Measurements from ENCODE around the gene FXN. TPM values are rescaled to one million over a fixed set of nuclear protein-coding genes. Genes with fewer than 3 reads are reported as not detected.

FXN gene
- total and polyA plus RNA-seq, 10 donors: 11.1 to 25.3 (median 15.8) TPM

GRCh38 chr9:69056191-69056815, 20.8 kb downstream of the FXN start:
- WGBS, 5 donors: 85 to 96% (median 90%) methylated on average over 4 of the region's 4 CpGs
- Histone ChIP-seq H3K27me3 (replicated peaks in 1 of 7) (no peaks in the 10 kb centered on the region), H3K4me3 (no peak overlapping the region), H3K36me3 (peaks cover 0 to 81% (median 17%) of the 10 kb centered on the region in 6 donors), H3K27ac (no peak overlapping the region), H3K9me3 (no peaks in the 10 kb centered on the region), H3K4me1 (no peaks in the 10 kb centered on the region)
- TF ChIP-seq POLR2AphosphoS5 (IDR thresholded peaks at IDR 0.05) (no peak), CTCF (IDR thresholded peaks at IDR 0.05 in 8 of 11, conservative IDR thresholded peaks at IDR 0.05 in 3 of 11) (no peak), POLR2A (IDR thresholded peaks at IDR 0.05) (no peak)
- intact Hi-C loops (cut with DNase I; ENCODE audit: low total_unique reads): no loop called here
- DNase-seq: no peak

- Histone ChIP-seq H3K27ac (no peak overlapping the region), H3K27me3 (replicated peaks in 1 of 7) (no peaks in the 10 kb centered on the region), H3K4me3 (no peak overlapping the region), H3K4me1 (no peaks in the 10 kb centered on the region), H3K36me3 (peaks cover 0 to 77% (median 17%) of the 10 kb centered on the region in 6 donors), H3K9me3 (no peaks in the 10 kb centered on the region)
- intact Hi-C loops (cut with DNase I; ENCODE audit: low total_unique reads): no loop called here
- no peak for TF ChIP-seq POLR2A (IDR thresholded peaks at IDR 0.05)
- TF ChIP-seq CTCF (IDR thresholded peaks at IDR 0.05 in 8 of 11, conservative IDR thresholded peaks at IDR 0.05 in 3 of 11): no peak
- TF ChIP-seq POLR2AphosphoS5 (IDR thresholded peaks at IDR 0.05): no peak
- WGBS, 5 donors: 94 to 100% (median 95%) methylated on average over 2 of the region's 2 CpGs
- DNase-seq: no peak
These were observed 22.5 kb downstream of the FXN start for GRCh38 chr9:69058101-69058500.

- intact Hi-C loops (cut with DNase I; ENCODE audit: low total_unique reads): no loop called here
- DNase-seq: no peak
- no peak overlapping the region for H3K27ac ChIP-seq
These were observed 25.2 kb downstream of the FXN start for GRCh38 chr9:69060766-69061165.

More at GRCh38 chr9:69060766-69061165, 25.2 kb downstream of the FXN start:
- H3K4me3 ChIP-seq: no peak overlapping the region
- no peaks in the 10 kb centered on the region for H3K27me3 ChIP-seq (replicated peaks in 1 of 7)
- TF ChIP-seq POLR2AphosphoS5 (IDR thresholded peaks at IDR 0.05): no peak
- TF ChIP-seq CTCF (IDR thresholded peaks at IDR 0.05 in 8 of 11, conservative IDR thresholded peaks at IDR 0.05 in 3 of 11): no peak
- TF ChIP-seq POLR2A (IDR thresholded peaks at IDR 0.05): no peak
- 8 to 24% (median 14%) methylated on average over 1 of the region's 1 CpG for WGBS, 5 donors
- H3K36me3 ChIP-seq: peaks cover 0 to 67% (median 29%) of the 10 kb centered on the region in 6 donors
- no peaks in the 10 kb centered on the region for H3K9me3 ChIP-seq
- no peaks in the 10 kb centered on the region for H3K4me1 ChIP-seq
